HPDE6-E6E7 (cell line): ENCODE results near the gene NRP2.

ENCODE experiments used
- DNase-seq: peaks from one replicate; pipeline ENCODE4 v3.0.0; 2011; ENCODE audit warnings: missing footprints; ENCODE audit errors: extremely low spot score

Gene NRP2

GRCh38 chr2:205706769-205707381, 24.6 kb downstream of the NRP2 start:
- DNase-seq, result no peak

GRCh38 chr2:205708231-205708631, 25.9 kb downstream of the NRP2 start:
- DNase-seq, result no peak

GRCh38 chr2:205709319-205709718, 27.0 kb downstream of the NRP2 start:
- DNase-seq, result no peak

GRCh38 chr2:205712508-205712907, 30.2 kb downstream of the NRP2 start:
- DNase-seq, result no peak

GRCh38 chr2:205713086-205713485, 30.8 kb downstream of the NRP2 start:
- DNase-seq, result no peak

- DNase-seq, result no peak
Observed at GRCh38 chr2:205714058-205714776, 31.9 kb downstream of the NRP2 start.

- no peak for DNase-seq
Observed at GRCh38 chr2:205714789-205715720, 32.8 kb downstream of the NRP2 start.

GRCh38 chr2:205715831-205716525, 33.7 kb downstream of the NRP2 start:
- peak; percentile 28 for DNase-seq

GRCh38 chr2:205717175-205717846, 35.0 kb downstream of the NRP2 start:
- no peak for DNase-seq

- DNase-seq, result no peak
Observed at GRCh38 chr2:205717999-205718398, 35.7 kb downstream of the NRP2 start.

GRCh38 chr2:205719847-205720246, 37.5 kb downstream of the NRP2 start:
- no peak for DNase-seq

- DNase-seq, result no peak
Observed at GRCh38 chr2:205720451-205720902, 38.2 kb downstream of the NRP2 start.

GRCh38 chr2:205721057-205721449, 38.8 kb downstream of the NRP2 start:
- DNase-seq, result no peak

- no peak for DNase-seq
Observed at GRCh38 chr2:205722283-205722918, 40.1 kb downstream of the NRP2 start.

GRCh38 chr2:205723179-205723578, 40.9 kb downstream of the NRP2 start:
- DNase-seq, result no peak

- no peak for DNase-seq
Observed at GRCh38 chr2:205725059-205725458, 42.8 kb downstream of the NRP2 start.

GRCh38 chr2:205726506-205726905, 44.2 kb downstream of the NRP2 start:
- DNase-seq, result no peak

- no peak for DNase-seq
Observed at GRCh38 chr2:205727174-205727573, 44.9 kb downstream of the NRP2 start.

GRCh38 chr2:205728366-205728765, 46.1 kb downstream of the NRP2 start:
- no peak for DNase-seq

- DNase-seq, result no peak
Observed at GRCh38 chr2:205730191-205730590, 47.9 kb downstream of the NRP2 start.
